HEK293 (cell line): Measurements from ENCODE around the gene IZUMO4.

Experiments used
- GLI4 ChIP-seq: fragments of 450-650 bp; formaldehyde crosslinking; IDR thresholded peaks from 2 replicates; pipeline ENCODE4 v1.5.1; 2016; ENCODE audit warnings: missing biosample characterization, missing genetic modification characterization
- MYNN ChIP-seq: fragments of 450-650 bp; formaldehyde crosslinking; IDR thresholded peaks from 2 replicates; pipeline ENCODE4 v1.5.1; 2016; ENCODE audit warnings: missing biosample characterization, missing genetic modification characterization, borderline replicate concordance
- SP7 ChIP-seq: fragments of 450-650 bp; formaldehyde crosslinking; IDR thresholded peaks from 2 replicates; pipeline ENCODE4 v1.5.1; 2016; ENCODE audit warnings: missing biosample characterization, missing genetic modification characterization
- ZBTB17 ChIP-seq: fragments of 450-650 bp; formaldehyde crosslinking; IDR thresholded peaks from 2 replicates; pipeline ENCODE4 v1.5.1; 2016; ENCODE audit warnings: missing biosample characterization, missing genetic modification characterization
- ZEB2 ChIP-seq: fragments of 450-650 bp; formaldehyde crosslinking; IDR thresholded peaks from 2 replicates; pipeline ENCODE4 v1.5.1; 2016; ENCODE audit warnings: missing biosample characterization, missing genetic modification characterization
- ZFP3 ChIP-seq: fragments of 450-650 bp; formaldehyde crosslinking; IDR thresholded peaks from 2 replicates; pipeline ENCODE4 v1.5.1; 2016; ENCODE audit warnings: low read depth, missing biosample characterization, missing genetic modification characterization
- ZFP37 ChIP-seq: fragments of 450-650 bp; formaldehyde crosslinking; IDR thresholded peaks from 2 replicates; pipeline ENCODE4 v1.5.1; 2016; ENCODE audit warnings: missing biosample characterization, missing genetic modification characterization
- ZNF112 ChIP-seq: fragments of 450-650 bp; formaldehyde crosslinking; IDR thresholded peaks from 2 replicates; pipeline ENCODE4 v1.5.0; 2017; ENCODE audit warnings: missing biosample characterization, missing genetic modification characterization
- ZNF138 ChIP-seq: fragments of 450-650 bp; formaldehyde crosslinking; IDR thresholded peaks from 2 replicates; pipeline ENCODE4 v1.5.1; 2016; ENCODE audit warnings: missing biosample characterization, missing genetic modification characterization, borderline replicate concordance
- ZNF146 ChIP-seq: fragments of 450-650 bp; formaldehyde crosslinking; IDR thresholded peaks from 2 replicates; pipeline ENCODE4 v1.5.1; 2016; ENCODE audit warnings: missing biosample characterization, missing genetic modification characterization
- ZNF16 ChIP-seq: fragments of 450-650 bp; formaldehyde crosslinking; IDR thresholded peaks from 2 replicates; pipeline ENCODE4 v1.5.1; 2016; ENCODE audit warnings: low read depth, missing biosample characterization, missing genetic modification characterization
- ZNF423 ChIP-seq: fragments of 450-650 bp; formaldehyde crosslinking; IDR thresholded peaks from 2 replicates; pipeline ENCODE4 v1.5.1; 2016; ENCODE audit warnings: missing biosample characterization, missing genetic modification characterization
- ZNF501 ChIP-seq: fragments of 450-650 bp; formaldehyde crosslinking; IDR thresholded peaks from 2 replicates; pipeline ENCODE4 v1.5.1; 2016; ENCODE audit warnings: missing biosample characterization, missing genetic modification characterization
- ZNF510 ChIP-seq: fragments of 450-650 bp; formaldehyde crosslinking; IDR thresholded peaks from 2 replicates; pipeline ENCODE4 v1.5.1; 2018; ENCODE audit warnings: mild to moderate bottlenecking, missing genetic modification characterization, missing biosample characterization; ENCODE audit not compliant: insufficient replicate concordance
- ZNF555 ChIP-seq: fragments of 450-650 bp; formaldehyde crosslinking; conservative IDR thresholded peaks from 2 replicates; pipeline ENCODE4 v1.5.1; 2017; ENCODE audit warnings: missing biosample characterization, mild to moderate bottlenecking, missing genetic modification characterization, inconsistent platforms
- ZNF558 ChIP-seq: fragments of 450-650 bp; formaldehyde crosslinking; IDR thresholded peaks from 2 replicates; pipeline ENCODE4 v1.5.1; 2016; ENCODE audit warnings: missing biosample characterization, missing genetic modification characterization
- ZNF561 ChIP-seq: fragments of 450-650 bp; IDR thresholded peaks from 2 replicates; pipeline ENCODE4 v1.5.1; 2018; ENCODE audit warnings: missing biosample characterization, missing genetic modification characterization, borderline replicate concordance
- ZNF621 ChIP-seq: fragments of 450-650 bp; formaldehyde crosslinking; IDR thresholded peaks from 2 replicates; pipeline ENCODE4 v1.5.1; 2017; ENCODE audit warnings: missing biosample characterization, missing genetic modification characterization
- ZNF777 ChIP-seq: fragments of 450-650 bp; formaldehyde crosslinking; IDR thresholded peaks from 2 replicates; pipeline ENCODE4 v1.5.1; 2017; ENCODE audit warnings: missing biosample characterization, missing genetic modification characterization, borderline replicate concordance
- ZSCAN16 ChIP-seq: fragments of 450-650 bp; formaldehyde crosslinking; IDR thresholded peaks from 2 replicates; pipeline ENCODE4 v1.5.1; 2016; ENCODE audit warnings: missing biosample characterization, missing genetic modification characterization
- TF ChIP-seq, protein P1 (sequence below): fragments of 450-650 bp; formaldehyde crosslinking; IDR thresholded peaks from 2 replicates; pipeline ENCODE4; 2016; ENCODE audit warnings: missing biosample characterization, missing genetic modification characterization
- TF ChIP-seq, protein P2 (sequence below): fragments of 450-650 bp; formaldehyde crosslinking; IDR thresholded peaks from 2 replicates; pipeline ENCODE4 v1.5.1; 2017; ENCODE audit warnings: missing biosample characterization, missing genetic modification characterization
- TF ChIP-seq, protein P3 (sequence below): fragments of 450-650 bp; formaldehyde crosslinking; IDR thresholded peaks from 2 replicates; pipeline ENCODE4 v1.5.1; 2016; ENCODE audit warnings: missing biosample characterization, missing genetic modification characterization
- TF ChIP-seq, protein P4 (sequence below): fragments of 450-650 bp; formaldehyde crosslinking; IDR thresholded peaks from 2 replicates; pipeline ENCODE4 v1.5.0; 2017; ENCODE audit warnings: missing biosample characterization, missing genetic modification characterization, borderline replicate concordance
- TF ChIP-seq, protein P5 (sequence below): sonication (generic); formaldehyde crosslinking; IDR thresholded peaks from 2 replicates; pipeline ENCODE4 v1.8.1; 2022; ENCODE audit warnings: mild to moderate bottlenecking, moderate library complexity, missing genetic modification reagents
- TF ChIP-seq, protein P6 (sequence below): fragments of 450-650 bp; formaldehyde crosslinking; IDR thresholded peaks from 2 replicates; pipeline ENCODE4 v1.5.1; 2016; ENCODE audit warnings: missing biosample characterization, missing genetic modification characterization
- TF ChIP-seq, protein P7 (sequence below): fragments of 450-650 bp; formaldehyde crosslinking; IDR thresholded peaks from 2 replicates; pipeline ENCODE4 v1.5.1; 2016; ENCODE audit warnings: missing biosample characterization, missing genetic modification characterization, low read depth

Gene IZUMO4

DNA sequence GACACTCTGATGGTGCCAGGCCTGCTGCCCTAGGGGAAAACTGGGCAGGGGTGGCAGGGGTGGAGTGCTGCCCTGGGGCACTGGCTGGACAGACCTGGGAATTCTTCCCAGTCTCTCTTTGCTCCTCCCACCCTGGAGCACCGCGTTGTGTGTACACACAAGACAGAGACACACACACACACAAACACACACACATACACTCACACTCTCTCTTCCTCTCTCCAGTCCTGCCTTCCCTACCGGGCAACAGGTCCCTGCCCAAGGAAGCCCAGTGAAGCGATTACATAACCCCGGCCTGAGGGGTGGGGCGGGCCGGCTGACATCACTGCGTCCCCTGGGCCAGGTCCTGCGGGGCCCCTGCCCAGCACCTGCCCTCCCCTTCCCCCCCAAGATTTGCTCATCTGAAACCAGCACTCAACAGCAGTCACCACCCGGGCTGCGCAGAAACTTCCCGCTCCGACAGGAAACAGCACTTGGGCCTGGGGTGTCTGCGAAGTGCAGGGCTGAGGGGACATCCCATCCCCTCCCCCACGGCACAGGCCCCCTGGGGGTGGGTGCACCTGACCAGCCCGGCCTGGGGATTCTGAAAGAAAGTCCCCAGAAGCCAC is 46.9 kb upstream of the IZUMO4 start (continued):
- TF ChIP-seq, protein P1, sequence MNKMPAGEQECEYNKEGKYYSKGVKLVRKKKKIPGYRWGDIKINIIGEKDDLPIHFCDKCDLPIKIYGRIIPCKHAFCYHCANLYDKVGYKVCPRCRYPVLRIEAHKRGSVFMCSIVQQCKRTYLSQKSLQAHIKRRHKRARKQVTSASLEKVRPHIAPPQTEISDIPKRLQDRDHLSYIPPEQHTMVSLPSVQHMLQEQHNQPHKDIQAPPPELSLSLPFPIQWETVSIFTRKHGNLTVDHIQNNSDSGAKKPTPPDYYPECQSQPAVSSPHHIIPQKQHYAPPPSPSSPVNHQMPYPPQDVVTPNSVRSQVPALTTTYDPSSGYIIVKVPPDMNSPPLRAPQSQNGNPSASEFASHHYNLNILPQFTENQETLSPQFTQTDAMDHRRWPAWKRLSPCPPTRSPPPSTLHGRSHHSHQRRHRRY (tag by site-specific recombination) = no peak
- TF ChIP-seq ZNF558 = no peak
- TF ChIP-seq ZNF16 = no peak
- TF ChIP-seq, protein P2, sequence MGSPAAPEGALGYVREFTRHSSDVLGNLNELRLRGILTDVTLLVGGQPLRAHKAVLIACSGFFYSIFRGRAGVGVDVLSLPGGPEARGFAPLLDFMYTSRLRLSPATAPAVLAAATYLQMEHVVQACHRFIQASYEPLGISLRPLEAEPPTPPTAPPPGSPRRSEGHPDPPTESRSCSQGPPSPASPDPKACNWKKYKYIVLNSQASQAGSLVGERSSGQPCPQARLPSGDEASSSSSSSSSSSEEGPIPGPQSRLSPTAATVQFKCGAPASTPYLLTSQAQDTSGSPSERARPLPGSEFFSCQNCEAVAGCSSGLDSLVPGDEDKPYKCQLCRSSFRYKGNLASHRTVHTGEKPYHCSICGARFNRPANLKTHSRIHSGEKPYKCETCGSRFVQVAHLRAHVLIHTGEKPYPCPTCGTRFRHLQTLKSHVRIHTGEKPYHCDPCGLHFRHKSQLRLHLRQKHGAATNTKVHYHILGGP (tag by site-specific recombination) = no peak
- TF ChIP-seq ZNF777 (tag by site-specific recombination) = no peak
- no peak for TF ChIP-seq ZNF561 (tag by site-specific recombination)
- TF ChIP-seq ZNF510 = no peak
- TF ChIP-seq ZEB2 (tag by site-specific recombination) = peak; percentile 89
- no peak for TF ChIP-seq ZNF621 (tag by site-specific recombination)
- TF ChIP-seq, protein P3, sequence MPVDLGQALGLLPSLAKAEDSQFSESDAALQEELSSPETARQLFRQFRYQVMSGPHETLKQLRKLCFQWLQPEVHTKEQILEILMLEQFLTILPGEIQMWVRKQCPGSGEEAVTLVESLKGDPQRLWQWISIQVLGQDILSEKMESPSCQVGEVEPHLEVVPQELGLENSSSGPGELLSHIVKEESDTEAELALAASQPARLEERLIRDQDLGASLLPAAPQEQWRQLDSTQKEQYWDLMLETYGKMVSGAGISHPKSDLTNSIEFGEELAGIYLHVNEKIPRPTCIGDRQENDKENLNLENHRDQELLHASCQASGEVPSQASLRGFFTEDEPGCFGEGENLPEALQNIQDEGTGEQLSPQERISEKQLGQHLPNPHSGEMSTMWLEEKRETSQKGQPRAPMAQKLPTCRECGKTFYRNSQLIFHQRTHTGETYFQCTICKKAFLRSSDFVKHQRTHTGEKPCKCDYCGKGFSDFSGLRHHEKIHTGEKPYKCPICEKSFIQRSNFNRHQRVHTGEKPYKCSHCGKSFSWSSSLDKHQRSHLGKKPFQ (tag by site-specific recombination) = no peak
- TF ChIP-seq ZBTB17 = peak; percentile 17; the same call in 1 of the 2 replicates
- no peak for TF ChIP-seq ZSCAN16 (tag by site-specific recombination)
- TF ChIP-seq GLI4 (tag by site-specific recombination) = no peak; the same call in 1 of the 2 replicates
- no peak for TF ChIP-seq ZNF112 (tag by site-specific recombination)
- peak; percentile 88 for TF ChIP-seq SP7 (tag by site-specific recombination)
- TF ChIP-seq ZNF423 (tag by site-specific recombination) = peak; percentile 67; the same call in 1 of the 2 replicates
- no peak for TF ChIP-seq MYNN (tag by site-specific recombination)
- TF ChIP-seq ZNF138 = no peak
- TF ChIP-seq, protein P4, sequence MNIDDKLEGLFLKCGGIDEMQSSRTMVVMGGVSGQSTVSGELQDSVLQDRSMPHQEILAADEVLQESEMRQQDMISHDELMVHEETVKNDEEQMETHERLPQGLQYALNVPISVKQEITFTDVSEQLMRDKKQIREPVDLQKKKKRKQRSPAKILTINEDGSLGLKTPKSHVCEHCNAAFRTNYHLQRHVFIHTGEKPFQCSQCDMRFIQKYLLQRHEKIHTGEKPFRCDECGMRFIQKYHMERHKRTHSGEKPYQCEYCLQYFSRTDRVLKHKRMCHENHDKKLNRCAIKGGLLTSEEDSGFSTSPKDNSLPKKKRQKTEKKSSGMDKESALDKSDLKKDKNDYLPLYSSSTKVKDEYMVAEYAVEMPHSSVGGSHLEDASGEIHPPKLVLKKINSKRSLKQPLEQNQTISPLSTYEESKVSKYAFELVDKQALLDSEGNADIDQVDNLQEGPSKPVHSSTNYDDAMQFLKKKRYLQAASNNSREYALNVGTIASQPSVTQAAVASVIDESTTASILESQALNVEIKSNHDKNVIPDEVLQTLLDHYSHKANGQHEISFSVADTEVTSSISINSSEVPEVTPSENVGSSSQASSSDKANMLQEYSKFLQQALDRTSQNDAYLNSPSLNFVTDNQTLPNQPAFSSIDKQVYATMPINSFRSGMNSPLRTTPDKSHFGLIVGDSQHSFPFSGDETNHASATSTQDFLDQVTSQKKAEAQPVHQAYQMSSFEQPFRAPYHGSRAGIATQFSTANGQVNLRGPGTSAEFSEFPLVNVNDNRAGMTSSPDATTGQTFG = no peak
- no peak for TF ChIP-seq ZNF146 (tag by site-specific recombination)
- TF ChIP-seq, protein P5, sequence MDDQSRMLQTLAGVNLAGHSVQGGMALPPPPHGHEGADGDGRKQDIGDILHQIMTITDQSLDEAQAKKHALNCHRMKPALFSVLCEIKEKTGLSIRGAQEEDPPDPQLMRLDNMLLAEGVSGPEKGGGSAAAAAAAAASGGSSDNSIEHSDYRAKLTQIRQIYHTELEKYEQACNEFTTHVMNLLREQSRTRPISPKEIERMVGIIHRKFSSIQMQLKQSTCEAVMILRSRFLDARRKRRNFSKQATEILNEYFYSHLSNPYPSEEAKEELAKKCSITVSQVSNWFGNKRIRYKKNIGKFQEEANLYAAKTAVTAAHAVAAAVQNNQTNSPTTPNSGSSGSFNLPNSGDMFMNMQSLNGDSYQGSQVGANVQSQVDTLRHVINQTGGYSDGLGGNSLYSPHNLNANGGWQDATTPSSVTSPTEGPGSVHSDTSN (CRISPR knock-in tag) = no peak
- peak; percentile 59; the same call in 1 of the 2 replicates for TF ChIP-seq ZNF501 (tag by site-specific recombination)
- TF ChIP-seq ZFP37 (tag by site-specific recombination) = 0 out of 2 replicates have a peak, but pooled peaks have one; percentile 61
- TF ChIP-seq ZFP3 (tag by site-specific recombination) = no peak
- no peak for TF ChIP-seq ZNF555 (tag by site-specific recombination)
- TF ChIP-seq, protein P6, sequence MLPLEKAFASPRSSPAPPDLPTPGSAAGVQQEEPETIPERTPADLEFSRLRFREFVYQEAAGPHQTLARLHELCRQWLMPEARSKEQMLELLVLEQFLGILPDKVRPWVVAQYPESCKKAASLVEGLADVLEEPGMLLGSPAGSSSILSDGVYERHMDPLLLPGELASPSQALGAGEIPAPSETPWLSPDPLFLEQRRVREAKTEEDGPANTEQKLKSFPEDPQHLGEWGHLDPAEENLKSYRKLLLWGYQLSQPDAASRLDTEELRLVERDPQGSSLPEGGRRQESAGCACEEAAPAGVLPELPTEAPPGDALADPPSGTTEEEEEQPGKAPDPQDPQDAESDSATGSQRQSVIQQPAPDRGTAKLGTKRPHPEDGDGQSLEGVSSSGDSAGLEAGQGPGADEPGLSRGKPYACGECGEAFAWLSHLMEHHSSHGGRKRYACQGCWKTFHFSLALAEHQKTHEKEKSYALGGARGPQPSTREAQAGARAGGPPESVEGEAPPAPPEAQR (tag by site-specific recombination) = 0 out of 2 replicates have a peak, but pooled peaks have one; percentile 15
- TF ChIP-seq, protein P7, sequence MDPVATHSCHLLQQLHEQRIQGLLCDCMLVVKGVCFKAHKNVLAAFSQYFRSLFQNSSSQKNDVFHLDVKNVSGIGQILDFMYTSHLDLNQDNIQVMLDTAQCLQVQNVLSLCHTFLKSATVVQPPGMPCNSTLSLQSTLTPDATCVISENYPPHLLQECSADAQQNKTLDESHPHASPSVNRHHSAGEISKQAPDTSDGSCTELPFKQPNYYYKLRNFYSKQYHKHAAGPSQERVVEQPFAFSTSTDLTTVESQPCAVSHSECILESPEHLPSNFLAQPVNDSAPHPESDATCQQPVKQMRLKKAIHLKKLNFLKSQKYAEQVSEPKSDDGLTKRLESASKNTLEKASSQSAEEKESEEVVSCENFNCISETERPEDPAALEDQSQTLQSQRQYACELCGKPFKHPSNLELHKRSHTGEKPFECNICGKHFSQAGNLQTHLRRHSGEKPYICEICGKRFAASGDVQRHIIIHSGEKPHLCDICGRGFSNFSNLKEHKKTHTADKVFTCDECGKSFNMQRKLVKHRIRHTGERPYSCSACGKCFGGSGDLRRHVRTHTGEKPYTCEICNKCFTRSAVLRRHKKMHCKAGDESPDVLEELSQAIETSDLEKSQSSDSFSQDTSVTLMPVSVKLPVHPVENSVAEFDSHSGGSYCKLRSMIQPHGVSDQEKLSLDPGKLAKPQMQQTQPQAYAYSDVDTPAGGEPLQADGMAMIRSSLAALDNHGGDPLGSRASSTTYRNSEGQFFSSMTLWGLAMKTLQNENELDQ (tag by site-specific recombination) = no peak
